Mesendoderm (in vitro differentiated cells): ENCODE results near the gene RBFOX1.

Experiments
- DNase-seq: peaks from one replicate; pipeline ENCODE4 v3.0.0; 2013
- H2AK5ac ChIP-seq: 2 replicates; pipeline ENCODE4 v1.6.1; 2013; ENCODE audit warnings: low read length, inconsistent platforms
- H2BK120ac ChIP-seq: 2 replicates; pipeline ENCODE4 v1.6.1; 2013; ENCODE audit warnings: low read depth, mild to moderate bottlenecking, low read length, moderate library complexity, mixed read lengths
- H2BK15ac ChIP-seq: replicated peaks from 2 replicates; pipeline ENCODE4 v1.6.1; 2013; ENCODE audit warnings: low read depth, mild to moderate bottlenecking, moderate library complexity
- H2BK5ac ChIP-seq: 2 replicates; pipeline ENCODE4 v1.6.1; 2013; ENCODE audit warnings: low read length, inconsistent platforms
- H3K18ac ChIP-seq: 2 replicates; pipeline ENCODE4 v1.6.1; 2013; ENCODE audit warnings: mild to moderate bottlenecking, low read length, mixed read lengths
- H3K23ac ChIP-seq: one replicate; pipeline ENCODE4 v1.6.1; 2013; ENCODE audit warnings: low read length
- H3K27ac ChIP-seq: 2 replicates; pipeline ENCODE4 v1.5.1; 2013; ENCODE audit warnings: low read depth, mild to moderate bottlenecking, inconsistent platforms, low read length, moderate library complexity
- H3K27me3 ChIP-seq: 2 replicates; pipeline ENCODE4 v1.6.1; 2013; ENCODE audit warnings: low read length, control low read depth, mild to moderate bottlenecking, inconsistent platforms; ENCODE audit not compliant: insufficient read depth, poor library complexity
- H3K36me3 ChIP-seq: 2 replicates; pipeline ENCODE4 v1.6.1; 2013; ENCODE audit warnings: low read length, inconsistent platforms; ENCODE audit not compliant: control insufficient read depth, insufficient read depth
- H3K4ac ChIP-seq: one replicate; pipeline ENCODE4 v1.6.1; 2013; ENCODE audit warnings: low read depth, mild to moderate bottlenecking, low read length, moderate library complexity
- H3K4me1 ChIP-seq: 2 replicates; pipeline ENCODE4 v1.6.1; 2013; ENCODE audit warnings: low read depth, low read length, inconsistent platforms; ENCODE audit not compliant: control insufficient read depth
- H3K4me2 ChIP-seq: 2 replicates; pipeline ENCODE4 v1.6.1; 2013; ENCODE audit warnings: low read length
- H3K4me3 ChIP-seq: 2 replicates; pipeline ENCODE4 v1.5.1; 2013; ENCODE audit warnings: mild to moderate bottlenecking, low read length
- H3K56ac ChIP-seq: one replicate; pipeline ENCODE4 v1.6.1; 2013; ENCODE audit warnings: low read length
- H3K79me1 ChIP-seq: 2 replicates; pipeline ENCODE4 v1.6.1; 2013; ENCODE audit warnings: low read length, inconsistent platforms
- H3K79me2 ChIP-seq: 2 replicates; pipeline ENCODE4 v1.6.1; 2013; ENCODE audit warnings: mild to moderate bottlenecking, low read length; ENCODE audit not compliant: control insufficient read depth, insufficient read depth
- H3K9ac ChIP-seq: 2 replicates; pipeline ENCODE4 v1.6.1; 2013; ENCODE audit warnings: low read length, inconsistent platforms
- H4K5ac ChIP-seq: one replicate; pipeline ENCODE4 v1.6.1; 2013; ENCODE audit warnings: low read length
- H4K8ac ChIP-seq: one replicate; pipeline ENCODE4 v1.6.1; 2013; ENCODE audit warnings: low read depth, mild to moderate bottlenecking, control low read depth, low read length, moderate library complexity
- WGBS: extraction: QIAGEN DNeasy Blood & Tissue Kit; methylation state at CpG from one replicate; pipeline ENCODE4 v1.1.7; 2013; ENCODE audit warnings: low lambda C conversion rate, missing lambda C conversion rate; ENCODE audit not compliant: insufficient coverage; ENCODE audit errors: extremely low coverage; 5-methylcytosine and 5-hydroxymethylcytosine counted together

Gene RBFOX1

GRCh38 chr16:7335991-7336634 is 3.5 kb downstream of the RBFOX1 start:
- Histone ChIP-seq H3K4ac (no peak overlapping the region), H3K36me3 (no peaks in the 10 kb centered on the region), H4K8ac (no peak overlapping the region), H2BK15ac (no peak overlapping the region), H2AK5ac (no peak overlapping the region), H3K18ac (no peak overlapping the region), H2BK120ac (no peak overlapping the region), H3K4me1 (peaks cover 2% of the 10 kb centered on the region), H3K4me2 (no peak overlapping the region), H4K5ac (no peak overlapping the region), H3K27me3 (no peaks in the 10 kb centered on the region), H2BK5ac (no peak overlapping the region), H3K9ac (no peak overlapping the region), H3K4me3 (no peak overlapping the region), H3K79me2 (no peaks in the 10 kb centered on the region), H3K27ac (no peak overlapping the region), H3K23ac (no peak overlapping the region), H3K56ac (no peak overlapping the region), H3K79me1 (no peaks in the 10 kb centered on the region)
- WGBS = no CpG with 5 or more reads among the region's 3 CpGs
- no peak for DNase-seq

GRCh38 chr16:7336742-7337141 is 4.1 kb downstream of the RBFOX1 start:
- Histone ChIP-seq H4K8ac (no peak overlapping the region), H2BK15ac (no peak overlapping the region), H3K4me2 (no peak overlapping the region), H3K27me3 (no peaks in the 10 kb centered on the region), H2BK5ac (no peak overlapping the region), H3K4ac (no peak overlapping the region), H3K4me1 (peaks cover 2% of the 10 kb centered on the region), H3K79me1 (no peaks in the 10 kb centered on the region), H2BK120ac (no peak overlapping the region), H3K23ac (no peak overlapping the region), H3K4me3 (no peak overlapping the region), H3K27ac (no peak overlapping the region), H3K56ac (no peak overlapping the region), H3K18ac (no peak overlapping the region), H4K5ac (no peak overlapping the region), H3K79me2 (no peaks in the 10 kb centered on the region), H3K36me3 (no peaks in the 10 kb centered on the region), H2AK5ac (no peak overlapping the region), H3K9ac (no peak overlapping the region)
- no peak for DNase-seq
- WGBS = no CpG with 5 or more reads among the region's 1 CpG

DNA sequence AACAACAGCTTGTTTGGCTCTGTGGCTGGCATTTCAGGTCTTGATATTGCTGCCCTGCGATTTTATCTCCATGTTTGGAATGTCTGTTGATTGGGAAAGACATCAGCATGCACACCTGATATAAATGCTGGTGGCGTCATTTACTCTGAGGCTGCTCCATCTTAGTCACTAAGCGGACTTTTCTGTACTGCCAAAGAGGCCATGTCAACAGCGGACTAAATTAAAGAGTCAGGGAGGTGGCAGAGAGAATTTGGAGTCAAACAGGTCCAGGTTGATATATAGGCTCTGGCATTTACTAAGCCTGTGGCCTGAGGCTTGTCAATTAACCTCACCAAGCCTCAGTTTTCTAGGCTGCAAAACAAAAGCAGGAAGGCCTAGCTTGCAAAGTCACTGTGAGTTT is 6.2 kb downstream of the RBFOX1 start:
- no peak overlapping the region for H3K23ac ChIP-seq
- H3K27ac ChIP-seq = no peak overlapping the region
- no peak overlapping the region for H3K4ac ChIP-seq
- no peak overlapping the region for H4K5ac ChIP-seq
- H3K56ac ChIP-seq = no peak overlapping the region
- H3K18ac ChIP-seq = no peak overlapping the region
- H3K36me3 ChIP-seq = no peaks in the 10 kb centered on the region
- no peak overlapping the region for H3K4me3 ChIP-seq
- no CpG with 5 or more reads among the region's 4 CpGs for WGBS
- no peak overlapping the region for H2AK5ac ChIP-seq
- peaks cover 2% of the 10 kb centered on the region for H3K4me1 ChIP-seq
- no peaks in the 10 kb centered on the region for H3K27me3 ChIP-seq
- DNase-seq = peak; percentile 29
- H2BK120ac ChIP-seq = no peak overlapping the region
- no peak overlapping the region for H2BK5ac ChIP-seq
- H2BK15ac ChIP-seq = no peak overlapping the region
- no peaks in the 10 kb centered on the region for H3K79me1 ChIP-seq
- no peak overlapping the region for H3K4me2 ChIP-seq
- no peak overlapping the region for H3K9ac ChIP-seq
- no peak overlapping the region for H4K8ac ChIP-seq
- H3K79me2 ChIP-seq = no peaks in the 10 kb centered on the region

- H3K56ac ChIP-seq = no peak overlapping the region
- no peak overlapping the region for H2BK15ac ChIP-seq
- H3K23ac ChIP-seq = no peak overlapping the region
- no peak overlapping the region for H2BK5ac ChIP-seq
- H4K8ac ChIP-seq = no peak overlapping the region
- no peak overlapping the region for H3K4me2 ChIP-seq
- no peaks in the 10 kb centered on the region for H3K4me1 ChIP-seq
- no peak for DNase-seq
- no peak overlapping the region for H3K18ac ChIP-seq
- H2AK5ac ChIP-seq = no peak overlapping the region
- H3K27me3 ChIP-seq = no peaks in the 10 kb centered on the region
- H2BK120ac ChIP-seq = no peak overlapping the region
- H3K27ac ChIP-seq = no peak overlapping the region
- H3K4me3 ChIP-seq = no peak overlapping the region
- no peaks in the 10 kb centered on the region for H3K36me3 ChIP-seq
- no peaks in the 10 kb centered on the region for H3K79me2 ChIP-seq
- no peaks in the 10 kb centered on the region for H3K79me1 ChIP-seq
- H3K4ac ChIP-seq = no peak overlapping the region
- H3K9ac ChIP-seq = no peak overlapping the region
- whole genome bisulfite sequencing = no CpG with 5 or more reads among the region's 1 CpG
- no peak overlapping the region for H4K5ac ChIP-seq
These were observed 7.1 kb downstream of the RBFOX1 start for GRCh38 chr16:7339700-7340099.

DNA sequence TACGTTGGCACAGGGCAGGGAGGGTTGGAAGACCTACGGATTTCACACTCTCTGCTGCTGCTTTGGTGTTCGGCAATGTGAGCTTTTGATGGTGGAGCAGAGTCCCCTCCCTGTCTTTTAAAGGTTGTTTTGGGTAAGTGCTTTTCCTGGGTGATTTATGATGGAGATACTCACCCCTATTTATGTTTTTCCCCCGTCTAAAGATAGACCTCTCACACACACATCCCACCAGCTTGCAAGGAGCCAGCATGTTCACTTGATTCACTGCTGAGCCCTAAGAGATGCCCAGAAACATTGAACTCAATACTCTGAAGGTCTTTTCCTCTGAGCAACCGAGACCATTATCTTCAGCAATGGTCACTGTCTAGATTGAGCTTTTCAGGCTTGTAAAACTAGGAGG is 8.3 kb downstream of the RBFOX1 start:
- WGBS = no CpG with 5 or more reads among the region's 5 CpGs
- Histone ChIP-seq H3K23ac (no peak overlapping the region), H3K79me1 (no peaks in the 10 kb centered on the region), H2AK5ac (no peak overlapping the region), H2BK15ac (no peak overlapping the region), H4K5ac (no peak overlapping the region), H2BK5ac (no peak overlapping the region), H3K79me2 (no peaks in the 10 kb centered on the region), H3K4ac (no peak overlapping the region), H3K4me2 (no peak overlapping the region), H3K18ac (no peak overlapping the region), H3K27ac (no peak overlapping the region), H3K4me3 (no peak overlapping the region), H3K27me3 (no peaks in the 10 kb centered on the region), H2BK120ac (no peak overlapping the region), H3K4me1 (no peaks in the 10 kb centered on the region), H3K9ac (no peak overlapping the region), H3K56ac (no peak overlapping the region), H4K8ac (no peak overlapping the region), H3K36me3 (no peaks in the 10 kb centered on the region)
- no peak for DNase-seq

DNA sequence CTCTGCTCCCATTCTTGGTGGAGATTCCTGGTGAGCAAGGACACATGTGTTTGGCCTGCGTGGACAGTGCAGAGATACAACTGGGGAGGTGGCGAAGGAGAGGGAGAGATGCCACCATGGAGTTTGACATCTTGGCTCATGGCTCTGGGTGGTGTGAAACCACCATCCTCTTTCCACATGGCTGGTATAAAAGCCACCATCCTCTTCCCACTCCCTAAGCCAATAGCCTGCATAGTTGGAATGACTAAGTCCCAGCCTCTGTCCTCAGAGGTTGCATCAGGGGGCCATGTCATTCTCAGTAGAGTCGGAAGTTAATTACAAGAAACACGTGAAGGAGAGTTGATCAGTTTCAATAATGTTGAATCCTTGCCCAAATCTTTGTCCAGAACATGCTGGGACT is 10.0 kb downstream of the RBFOX1 start:
- no peak overlapping the region for H3K18ac ChIP-seq
- no peak overlapping the region for H3K23ac ChIP-seq
- H2AK5ac ChIP-seq = no peak overlapping the region
- no peak overlapping the region for H2BK5ac ChIP-seq
- H3K9ac ChIP-seq = no peak overlapping the region
- no CpG with 5 or more reads among the region's 4 CpGs for WGBS
- H3K79me2 ChIP-seq = no peaks in the 10 kb centered on the region
- H3K4me1 ChIP-seq = peaks cover 1% of the 10 kb centered on the region
- no peaks in the 10 kb centered on the region for H3K27me3 ChIP-seq
- H3K4me2 ChIP-seq = no peak overlapping the region
- H3K27ac ChIP-seq = no peak overlapping the region
- no peak overlapping the region for H4K5ac ChIP-seq
- H2BK15ac ChIP-seq = no peak overlapping the region
- no peak overlapping the region for H4K8ac ChIP-seq
- H3K4me3 ChIP-seq = no peak overlapping the region
- H3K36me3 ChIP-seq = no peaks in the 10 kb centered on the region
- no peak overlapping the region for H3K4ac ChIP-seq
- DNase-seq = no peak
- H2BK120ac ChIP-seq = no peak overlapping the region
- H3K56ac ChIP-seq = no peak overlapping the region
- H3K79me1 ChIP-seq = no peaks in the 10 kb centered on the region
